IMR-90 (cell line): ENCODE measurements around the gene CREBL2. TPM values are rescaled to one million over a fixed set of nuclear protein-coding genes. Genes with fewer than 3 reads are reported as not detected.
A peak's percentile ranks its signal among the peaks of the same experiment; 100 is the strongest.

Experiments used
- ATAC-seq: fragments of 200-7000 bp; cut with Tn5 transposase; 2 replicates; pipeline ENCODE4 v1.9.1; 2020; ENCODE audit warnings: low read depth, mild to moderate bottlenecking, moderate library complexity
- BruUV-seq: library from RNA; stranded (reverse); fragments of 400-500 nt; replicated peaks from 2 replicates; lab custom pipeline; 2021; lab: Mats Ljungman, UMichigan
- CTCF ChIA-PET: fragments of 300-600 bp; formaldehyde crosslinking; extraction: SDS; loops from one replicate; lab custom pipeline; 2021; ENCODE audit warnings: antibody characterized with exemption; lab: Yijun Ruan, JAX
- POLR2A ChIA-PET: fragments of 300-600 bp; sonication (Branson Sonifier 250); formaldehyde crosslinking; loops from one replicate; lab custom pipeline; 2022; ENCODE audit warnings: antibody characterized with exemption; ENCODE audit not compliant: unreplicated experiment; lab: Charles Lee
- DNase-seq: peaks from one replicate; pipeline ENCODE4 v3.0.0; 2013
- H2AFZ ChIP-seq: replicated peaks from 2 replicates; pipeline ENCODE3; 2013; ENCODE audit warnings: low read length, mild to moderate bottlenecking; ENCODE audit not compliant: poor library complexity
- H2AK5ac ChIP-seq: 2 replicates; pipeline ENCODE4 v1.6.1; 2013; ENCODE audit warnings: low read depth, low read length, inconsistent platforms
- H2AK9ac ChIP-seq: replicated peaks from 2 replicates; pipeline ENCODE3; 2013; ENCODE audit warnings: mild to moderate bottlenecking, low read depth, low read length, moderate library complexity; ENCODE audit not compliant: poor library complexity
- H2BK120ac ChIP-seq: 2 replicates; pipeline ENCODE4 v1.6.1; 2013; ENCODE audit warnings: low read depth, low read length, inconsistent platforms
- H2BK15ac ChIP-seq: 3 replicates; pipeline ENCODE4 v1.6.1; 2013; ENCODE audit warnings: low read depth, low read length, inconsistent platforms
- H2BK20ac ChIP-seq: 2 replicates; pipeline ENCODE4 v1.6.1; 2013; ENCODE audit warnings: low read depth, mild to moderate bottlenecking, inconsistent platforms, low read length, moderate library complexity
- H2BK5ac ChIP-seq: 2 replicates; pipeline ENCODE4 v1.6.1; 2013; ENCODE audit warnings: mild to moderate bottlenecking, low read depth, low read length, inconsistent platforms; ENCODE audit not compliant: poor library complexity, severe bottlenecking
- H3K14ac ChIP-seq: replicated peaks from 2 replicates; pipeline ENCODE4 v1.6.1; 2013; ENCODE audit warnings: low read depth, low read length, inconsistent platforms
- H3K18ac ChIP-seq: 2 replicates; pipeline ENCODE4 v1.6.1; 2013; ENCODE audit warnings: low read depth, low read length, control low read depth
- H3K23ac ChIP-seq: 2 replicates; pipeline ENCODE4 v1.6.1; 2013; ENCODE audit warnings: low read depth, low read length, inconsistent platforms
- H3K27ac ChIP-seq: 2 replicates; pipeline ENCODE4 v1.5.1; 2013; ENCODE audit warnings: mild to moderate bottlenecking, control low read depth, low read length; ENCODE audit not compliant: insufficient read depth
- H3K27me3 ChIP-seq: 2 replicates; pipeline ENCODE4 v1.6.1; 2013; ENCODE audit warnings: low read length; ENCODE audit not compliant: control insufficient read depth, insufficient read depth
- H3K36me3 ChIP-seq: 2 replicates; pipeline ENCODE4 v1.6.1; 2013; ENCODE audit warnings: low read length, mixed read lengths; ENCODE audit not compliant: control insufficient read depth, insufficient read depth
- H3K4ac ChIP-seq: 2 replicates; pipeline ENCODE4 v1.6.1; 2013; ENCODE audit warnings: low read depth, low read length, inconsistent platforms
- H3K4me1 ChIP-seq: 2 replicates; pipeline ENCODE4 v1.6.1; 2013; ENCODE audit warnings: low read length, mixed read lengths; ENCODE audit not compliant: control insufficient read depth, insufficient read depth
- H3K4me2 ChIP-seq: 2 replicates; pipeline ENCODE4 v1.6.1; 2013; ENCODE audit warnings: low read depth, mild to moderate bottlenecking, control low read depth, low read length, moderate library complexity
- H3K4me3 ChIP-seq: 2 replicates; pipeline ENCODE4 v1.5.1; 2013; ENCODE audit warnings: low read depth, mild to moderate bottlenecking, control low read depth, low read length, moderate library complexity; ENCODE audit not compliant: insufficient read depth
- H3K56ac ChIP-seq: 2 replicates; pipeline ENCODE4 v1.6.1; 2013; ENCODE audit warnings: low read length, inconsistent platforms; ENCODE audit not compliant: insufficient read depth; ENCODE audit errors: extremely low read depth
- H3K79me1 ChIP-seq, 2 experiments: 2 replicates each; pipeline ENCODE4 v1.6.1; 2013; ENCODE audit warnings: low read length in 2 of 2, inconsistent platforms in 1 of 2, low read depth in 1 of 2
- H3K9ac ChIP-seq: 2 replicates; pipeline ENCODE4 v1.6.1; 2013; ENCODE audit warnings: low read depth, low read length, control low read depth
- H3K9me1 ChIP-seq: 2 replicates; pipeline ENCODE4 v1.6.1; 2013; ENCODE audit warnings: low read length, inconsistent platforms; ENCODE audit not compliant: insufficient read depth
- H3K9me3 ChIP-seq: 2 replicates; pipeline ENCODE4 v1.6.1; 2013; ENCODE audit warnings: low read length; ENCODE audit not compliant: control insufficient read depth, insufficient read depth
- H4K20me1 ChIP-seq: 2 replicates; pipeline ENCODE4 v1.6.1; 2013; ENCODE audit warnings: low read length, inconsistent platforms; ENCODE audit not compliant: insufficient read depth
- H4K5ac ChIP-seq: 2 replicates; pipeline ENCODE4 v1.6.1; 2013; ENCODE audit warnings: mild to moderate bottlenecking, low read depth, low read length, control low read depth
- H4K8ac ChIP-seq, 2 experiments: 2 replicates each; pipeline ENCODE4 v1.6.1; 2013; ENCODE audit warnings: low read depth in 2 of 2, low read length in 2 of 2, control low read depth in 1 of 2, inconsistent platforms in 1 of 2
- H4K91ac ChIP-seq: 2 replicates; pipeline ENCODE4 v1.6.1; 2013; ENCODE audit warnings: low read depth, low read length, inconsistent platforms; ENCODE audit not compliant: insufficient read depth
- MAFK ChIP-seq: IDR thresholded peaks from 2 replicates; pipeline ENCODE4 v1.6.1; 2012; ENCODE audit warnings: low read depth, low read length, improper control_type of control experiment
- NFE2L2 ChIP-seq: fragments of 150-350 bp; IDR thresholded peaks from 2 replicates; pipeline ENCODE4 v1.6.1; 2016; ENCODE audit warnings: low read depth, mild to moderate bottlenecking, low read length
- WGBS, 2 experiments: methylation state at CpG; one replicate each; pipeline versions ENCODE4 v1.1.5 to v1.1.7; 2013; ENCODE audit warnings: missing lambda C conversion rate in 2 of 2; ENCODE audit not compliant: insufficient read length in 1 of 2; ENCODE audit errors: extremely low coverage in 2 of 2; 5-methylcytosine and 5-hydroxymethylcytosine counted together
- dilution Hi-C: fragments of 300-500 bp; cut with HindIII; formaldehyde crosslinking; loops from one replicate; pipeline ENCODE4 v1.14.3; 2018; ENCODE audit warnings: low sequenced_read_pairs; ENCODE audit not compliant: unreplicated experiment
- in situ Hi-C: fragments of 300-500 bp; cut with MboI; formaldehyde crosslinking; loops from 3 replicates; pipeline ENCODE4 v1.14.3; 2019; ENCODE audit warnings: low sequenced_read_pairs, inconsistent platforms, mixed read lengths
- intact Hi-C: fragments of 100-400 bp; cut with micrococcal nuclease; formaldehyde crosslinking; loops from 2 replicates; pipeline ENCODE4 v1.10.0; 2022
- polyA plus RNA-seq, 3 experiments: library from polyadenylated mRNA; depleted of rRNA; stranded (reverse); fragments of >200 nt; gene quantifications; 2 replicates each; pipeline ENCODE4 v1.2.3, GENCODE V29; 2012; ENCODE audit warnings: low replicate concordance in 1 of 3
- total RNA-seq: library from RNA; depleted of rRNA; stranded (reverse); fragments of >200 nt; gene quantifications from 2 replicates; pipeline ENCODE4 v1.2.3, GENCODE V29; 2012

Gene CREBL2
- total and polyA plus RNA-seq, 2 of the 4 experiments (the other 2 are of a cell fraction): 11.5 to 19.0 TPM

DNA sequence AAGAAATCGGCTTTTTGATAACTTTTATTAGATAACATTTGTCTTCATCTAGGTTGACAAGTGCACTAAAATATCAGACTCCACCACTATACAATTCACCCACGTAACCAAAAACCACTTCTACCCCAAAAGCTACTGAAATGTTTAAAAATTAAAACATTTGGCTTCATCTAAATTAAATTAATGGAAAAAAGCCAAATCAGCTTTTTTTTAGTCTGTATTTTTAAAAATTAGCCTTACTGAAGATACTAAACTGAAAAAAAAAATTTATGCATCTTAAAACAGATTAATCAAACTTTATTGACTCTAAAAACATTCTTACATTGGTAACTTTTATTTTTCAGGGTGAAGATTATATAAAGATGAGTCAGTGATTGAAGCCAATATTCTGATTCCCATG, 30.0 kb downstream of the CREBL2 start:
- POLR2A ChIA-PET: no interaction called here
- no peak overlapping the region for H4K91ac ChIP-seq
- H4K8ac ChIP-seq: no peak overlapping the region
- CTCF ChIA-PET: interaction anchor here (0.9 to 1.8 kb wide), 2 partner anchors 9 to 15 kb away, joined by 3 to 4 read pairs; no protein-coding TSS in a partner anchor
- no peak overlapping the region for H3K14ac ChIP-seq
- TF ChIP-seq NFE2L2: no peak
- peak; percentile 41 for TF ChIP-seq MAFK
- peaks cover 5% of the 10 kb centered on the region for H3K9me1 ChIP-seq
- H3K9ac ChIP-seq: no peak overlapping the region
- H3K4me2 ChIP-seq: no peak overlapping the region
- H2AK9ac ChIP-seq: no peak overlapping the region
- H2BK5ac ChIP-seq: no peak overlapping the region
- H3K79me1 ChIP-seq: peaks cover 0 to 4% of the 10 kb centered on the region in 2 experiments; a peak in 1 of 4 replicates
- no peak overlapping the region for H3K27ac ChIP-seq
- 0 out of 2 replicates have a peak, but pooled peaks cover 2% of the 10 kb centered on the region for H3K9me3 ChIP-seq
- no peaks in the 10 kb centered on the region for H4K20me1 ChIP-seq
- H3K4me1 ChIP-seq: peaks cover 9% of the 10 kb centered on the region
- H3K23ac ChIP-seq: no peak overlapping the region
- no peak overlapping the region for H4K5ac ChIP-seq
- in situ Hi-C loops (no loop called here), dilution Hi-C loops (no loop called here), intact Hi-C loops (no loop called here)
- ATAC-seq: no peak
- no peak overlapping the region for H3K4me3 ChIP-seq
- no CpG with 5 or more reads among the region's 2 CpGs for WGBS, 2 experiments
- BruUV-seq: no TSS peak
- no peak overlapping the region for H3K4ac ChIP-seq
- no peak overlapping the region for H2AK5ac ChIP-seq
- no peaks in the 10 kb centered on the region for H3K27me3 ChIP-seq
- H2BK15ac ChIP-seq: no peak overlapping the region
- H3K56ac ChIP-seq: no peak overlapping the region
- peaks cover 20% of the 10 kb centered on the region for H3K36me3 ChIP-seq
- H2AFZ ChIP-seq: no peak overlapping the region
- no peak overlapping the region for H2BK20ac ChIP-seq
- H3K18ac ChIP-seq: no peak overlapping the region
- no peak overlapping the region for H2BK120ac ChIP-seq
- DNase-seq: no peak
